Measurements from ENCODE around the gene CHD8. TPM values are rescaled to one million over a fixed set of nuclear protein-coding genes. Genes with fewer than 3 reads are reported as not detected.

CHD8 gene
- total and polyA plus RNA-seq, 2 of the 13 experiments (the other 11 are each of a cell fraction or from before 2014, with no cell fraction given), result 35.1 to 79.6 TPM

- TF ChIP-seq MTF1 (CRISPR knock-in tag; IDR thresholded peaks at IDR 0.05) (no peak), ARID3A (IDR thresholded peaks at IDR 0.05; ENCODE audit: low read depth, low read length) (peak; percentile 82), ZNF598 (CRISPR knock-in tag; IDR thresholded peaks at IDR 0.05; ENCODE audit: borderline replicate concordance) (no peak), ZNF143 (CRISPR knock-in tag; IDR thresholded peaks at IDR 0.05) (no peak), ZNF615 (CRISPR knock-in tag; IDR thresholded peaks at IDR 0.05; ENCODE audit: borderline replicate concordance) (no peak), ZNF10 (CRISPR knock-in tag; IDR thresholded peaks at IDR 0.05; ENCODE audit: borderline replicate concordance, low read depth) (no peak), CHD4 (IDR thresholded peaks at IDR 0.05; ENCODE audit: borderline replicate concordance, low read length) (no peak), ARNT2 (CRISPR knock-in tag; IDR thresholded peaks at IDR 0.05; ENCODE audit: low read depth) (peak; percentile 32; the same call in 1 of the 2 replicates), POLR2A (IDR thresholded peaks at IDR 0.05; ENCODE audit: insufficient read depth in 1 of 2, low read depth in 2 of 2, low read length in 2 of 2) (0 out of 4 replicates have a peak, but pooled peaks of 1 of the 2 experiments have one; percentile 18), FOXJ3 (CRISPR knock-in tag; IDR thresholded peaks at IDR 0.05; ENCODE audit: borderline replicate concordance) (no peak; the same call in 1 of the 2 replicates)
These were observed 42.9 kb upstream of the CHD8 start (continued) for GRCh38 chr14:21498540-21499526.
